AG04450 (cell line): ENCODE results near the gene SEMA5A. TPM values are rescaled to one million over a fixed set of nuclear protein-coding genes. Genes with fewer than 3 reads are reported as not detected.

Experiments used
- CTCF ChIA-PET: fragments of 300-600, 350-600 bp; formaldehyde crosslinking; extraction: SDS; loops from one replicate; lab custom pipeline; 2022; ENCODE audit warnings: antibody characterized with exemption, inconsistent platforms; lab: Charles Lee
- POLR2A ChIA-PET: fragments of 350-600 bp; formaldehyde crosslinking; extraction: SDS; loops from one replicate; lab custom pipeline; 2021; ENCODE audit warnings: antibody characterized with exemption, inconsistent platforms; lab: Yijun Ruan, JAX
- DNase-seq: peaks from one replicate; pipeline ENCODE4 v3.0.0-alpha.2; 2011; ENCODE audit warnings: low read depth, low spot score
- H3K27ac ChIP-seq: one replicate; pipeline ENCODE4 v1.5.1; 2012; ENCODE audit warnings: low read depth, low read length, control low read depth
- H3K27me3 ChIP-seq: one replicate; pipeline ENCODE4 v1.6.0; 2012; ENCODE audit warnings: low read length; ENCODE audit not compliant: control insufficient read depth, insufficient read depth
- H3K4me3 ChIP-seq: 2 replicates; pipeline ENCODE4 v1.5.1; 2011; ENCODE audit warnings: mild to moderate bottlenecking, low read depth, low read length, control low read depth
- H3K9me3 ChIP-seq: 2 replicates; pipeline ENCODE4 v1.5.1; 2012; ENCODE audit warnings: low read length; ENCODE audit not compliant: control insufficient read depth, insufficient read depth
- CTCF ChIP-seq: IDR thresholded peaks from 2 replicates; pipeline ENCODE4 v1.5.1; 2011; ENCODE audit warnings: low read depth, low read length, control low read depth, inconsistent platforms
- polyA plus RNA-seq: library from polyadenylated mRNA; depleted of rRNA; stranded (reverse); fragments of >200 nt; gene quantifications from 2 replicates; pipeline ENCODE4 v1.2.3, GENCODE V29; 2011

Gene SEMA5A
- polyA plus RNA-seq, 1 experiment, result 31.8 TPM

GRCh38 chr5:9063615-9064245 lies 482.1 kb downstream of the SEMA5A start:
- H3K27ac ChIP-seq, result no peak overlapping the region
- ChIA-PET POLR2A (no interaction called here), CTCF (no interaction called here)
- no peak for TF ChIP-seq CTCF
- H3K27me3 ChIP-seq, result no peaks in the 10 kb centered on the region
- no peaks in the 10 kb centered on the region for H3K9me3 ChIP-seq
- no peak for DNase-seq
- no peak overlapping the region for H3K4me3 ChIP-seq

- CTCF ChIA-PET, result no interaction called here
- POLR2A ChIA-PET, result no interaction called here
- no peak for TF ChIP-seq CTCF
- no peak overlapping the region for H3K27ac ChIP-seq
- no peak overlapping the region for H3K4me3 ChIP-seq
- no peaks in the 10 kb centered on the region for H3K27me3 ChIP-seq
- H3K9me3 ChIP-seq, result no peaks in the 10 kb centered on the region
- no peak for DNase-seq
Measured at GRCh38 chr5:9062873-9063272, 483.0 kb downstream of the SEMA5A start.

GRCh38 chr5:9059920-9060691 lies 485.8 kb downstream of the SEMA5A start:
- ChIA-PET CTCF (interaction anchor here (0.9 to 1.5 kb wide), 2 partner anchors 152 to 217 kb away, joined by 3 to 5 read pairs; no protein-coding TSS in a partner anchor), POLR2A (interaction anchor here (0.5 to 0.8 kb wide), 4 partner anchors 9 to 1134 kb away, joined by 3 read pairs; no protein-coding TSS in a partner anchor)
- Histone ChIP-seq H3K9me3 (no peaks in the 10 kb centered on the region), H3K4me3 (no peak overlapping the region), H3K27me3 (no peaks in the 10 kb centered on the region), H3K27ac (peak overlapping the region; percentile 88)
- DNase-seq, result peak; percentile 92
- TF ChIP-seq CTCF, result no peak

- H3K27ac ChIP-seq, result no peak overlapping the region
- no peak for TF ChIP-seq CTCF
- CTCF ChIA-PET, result interaction anchor here (0.6 to 1.4 kb wide), 2 partner anchors 9 to 1365 kb away, joined by 3 to 4 read pairs; no protein-coding TSS in a partner anchor
- no peaks in the 10 kb centered on the region for H3K27me3 ChIP-seq
- no peak for DNase-seq
- POLR2A ChIA-PET, result no interaction called here
- H3K4me3 ChIP-seq, result no peak overlapping the region
- no peaks in the 10 kb centered on the region for H3K9me3 ChIP-seq
Measured at GRCh38 chr5:9058666-9059065, 487.2 kb downstream of the SEMA5A start.

- Histone ChIP-seq H3K4me3 (no peak overlapping the region), H3K27me3 (no peaks in the 10 kb centered on the region), H3K9me3 (no peaks in the 10 kb centered on the region), H3K27ac (no peak overlapping the region)
- POLR2A ChIA-PET, result no interaction called here
- no peak for TF ChIP-seq CTCF
- DNase-seq, result no peak
- CTCF ChIA-PET, result interaction anchor here (0.6 to 1.4 kb wide), 2 partner anchors 9 to 1365 kb away, joined by 3 to 4 read pairs; no protein-coding TSS in a partner anchor
Measured at GRCh38 chr5:9058161-9058560, 487.7 kb downstream of the SEMA5A start.
